Breast epithelium (tissue), 3 donors: Measurements from ENCODE around the gene METTL2A. TPM values are rescaled to one million over a fixed set of nuclear protein-coding genes. Genes with fewer than 3 reads are reported as not detected.

Source experiments
- total RNA-seq, 3 donors: library from RNA; depleted of rRNA; stranded (reverse); fragments of >200 nt; gene quantifications; one replicate each; pipeline ENCODE4 v1.1.0, GENCODE V29; 2016

The METTL2A gene
- total RNA-seq, 3 donors from 2014 or later = 11.2 to 18.0 (median 13.8) TPM

Other genes with a start within 250 kb of the METTL2A start
- not detected for gene EFCAB3, start 43.3 kb upstream of the METTL2A start, total RNA-seq
- 10 to 100 TPM; 39.8 to 59.0 (median 42.0) TPM for gene TLK2, start 54.9 kb downstream of the METTL2A start, total RNA-seq
- gene MRC2, start 203.8 kb downstream of the METTL2A start, total RNA-seq = 10 to 100 TPM; 28.4 to 40.2 (median 37.4) TPM